B cell (primary cell): Measurements from ENCODE around the gene PRRG2. TPM values are rescaled to one million over a fixed set of nuclear protein-coding genes. Genes with fewer than 3 reads are reported as not detected.

Source experiments
- ATAC-seq: fragments of 200-7000 bp; cut with Tn5 transposase; one replicate; pipeline ENCODE4 v1.10.0; 2021; ENCODE audit warnings: low read depth, mild to moderate bottlenecking, moderate number of reproducible peaks, moderate library complexity
- CTCF ChIA-PET: fragments of 350-600 bp; sonication (Branson Sonifier 250); formaldehyde crosslinking; loops from one replicate; lab custom pipeline; 2021; ENCODE audit warnings: antibody characterized with exemption, inconsistent platforms; lab: Charles Lee
- POLR2A ChIA-PET: fragments of 350-600 bp; sonication (Branson Sonifier 250); formaldehyde crosslinking; loops from one replicate; lab custom pipeline; 2021; ENCODE audit warnings: antibody characterized with exemption; lab: Charles Lee
- DNase-seq: peaks from one replicate; pipeline ENCODE4 v3.0.0; 2013
- H2AFZ ChIP-seq: 2 replicates; pipeline ENCODE4 v1.6.1; 2012; ENCODE audit warnings: mild to moderate bottlenecking, low read depth, low read length; ENCODE audit not compliant: insufficient read depth, poor library complexity, severe bottlenecking
- H3K27ac ChIP-seq, 2 donors: 1 replicate in 1 of 2; 2 replicates in 1 of 2; pipeline ENCODE4 v1.5.1; 2012 to 2013; ENCODE audit warnings: low read length in 2 of 2, mild to moderate bottlenecking in 2 of 2, moderate library complexity in 1 of 2
- H3K27me3 ChIP-seq, 4 experiments: fragments of 200-600 bp in 1 of 4; sonication (generic) in 1 of 4; replicated peaks in 1 of 4; 1 replicate in 2 of 4; 2 replicates in 2 of 4; pipeline versions ENCODE4 v1.6.1 to v1.7.0; 2013 to 2016; ENCODE audit warnings: low read length in 3 of 4, mild to moderate bottlenecking in 2 of 4, mixed read lengths in 1 of 4, moderate library complexity in 1 of 4; ENCODE audit not compliant: insufficient read depth in 4 of 4, control insufficient read depth in 3 of 4; ENCODE audit errors: control extremely low read depth in 1 of 4
- H3K36me3 ChIP-seq, 2 experiments: replicated peaks in 1 of 2; 1 replicate in 1 of 2; 2 replicates in 1 of 2; pipeline versions ENCODE4 v1.6.1 to v1.7.1; 2013; ENCODE audit warnings: low read length in 1 of 2; ENCODE audit not compliant: insufficient read depth in 2 of 2, control insufficient read depth in 1 of 2; ENCODE audit errors: control extremely low read depth in 1 of 2, extremely low read depth in 1 of 2
- H3K4me1 ChIP-seq, 2 donors: fragments of 200-600 bp in 1 of 2; sonication (generic) in 1 of 2; 1 replicate in 1 of 2; 2 replicates in 1 of 2; pipeline versions ENCODE4 v1.5.1 to v1.6.1; 2013 to 2017; ENCODE audit warnings: low read length in 2 of 2; ENCODE audit not compliant: control insufficient read depth in 2 of 2, insufficient read depth in 2 of 2
- H3K4me2 ChIP-seq: replicated peaks from 2 replicates; pipeline ENCODE3; 2012; ENCODE audit warnings: mild to moderate bottlenecking, low read depth, low read length; ENCODE audit not compliant: poor library complexity, severe bottlenecking
- H3K4me3 ChIP-seq, 5 experiments: fragments of 200-600 bp in 1 of 5; sonication (generic) in 1 of 5; 1 replicate in 3 of 5; 2 replicates in 2 of 5; pipeline versions ENCODE4 v1.5.1 to v1.7.0; 2011 to 2016; ENCODE audit warnings: low read length in 4 of 5, mild to moderate bottlenecking in 4 of 5, low read depth in 2 of 5, control low read depth in 1 of 5, moderate library complexity in 1 of 5; ENCODE audit not compliant: insufficient read depth in 1 of 5; ENCODE audit errors: control extremely low read depth in 1 of 5, extremely low read depth in 1 of 5
- H3K79me2 ChIP-seq: fragments of 200-600 bp; sonication (generic); one replicate; pipeline ENCODE4 v1.6.0; 2016; ENCODE audit warnings: low read length; ENCODE audit not compliant: control insufficient read depth, insufficient read depth
- H3K9ac ChIP-seq: fragments of 200-600 bp; sonication (generic); 2 replicates; pipeline ENCODE4 v1.6.1; 2017; ENCODE audit warnings: mild to moderate bottlenecking, low read length, moderate library complexity
- H3K9me3 ChIP-seq, 3 donors: one replicate each; pipeline versions ENCODE4 v1.6.1 to v1.7.1; 2013; ENCODE audit warnings: low read length in 2 of 3; ENCODE audit not compliant: control insufficient read depth in 2 of 3, insufficient read depth in 1 of 3; ENCODE audit errors: control extremely low read depth in 1 of 3
- H4K20me1 ChIP-seq: 2 replicates; pipeline ENCODE4 v1.6.0; 2012; ENCODE audit warnings: mild to moderate bottlenecking, low read length; ENCODE audit not compliant: insufficient read depth, control insufficient read depth, poor library complexity, severe bottlenecking
- H3K27ac Mint-ChIP-seq: one replicate; pipeline ENCODE4 v1.8.0; 2021; ENCODE audit warnings: mixed read lengths
- H3K27me3 Mint-ChIP-seq: one replicate; pipeline ENCODE4 v1.8.0; 2021; ENCODE audit warnings: mixed read lengths
- H3K4me1 Mint-ChIP-seq: one replicate; pipeline ENCODE4 v1.8.0; 2021; ENCODE audit warnings: mixed read lengths
- H3K4me3 Mint-ChIP-seq: one replicate; pipeline ENCODE4 v1.8.0; 2021; ENCODE audit warnings: mixed read lengths
- H3K9me3 Mint-ChIP-seq: one replicate; pipeline ENCODE4 v1.8.0; 2022; ENCODE audit warnings: mixed read lengths; ENCODE audit not compliant: insufficient read depth
- CTCF ChIP-seq: fragments of 200-600 bp; IDR thresholded peaks from one replicate; pipeline ENCODE4 v1.8.0; 2022; ENCODE audit warnings: antibody characterized with exemption, mild to moderate bottlenecking
- EZH2 ChIP-seq: IDR thresholded peaks from 2 replicates; pipeline ENCODE4 v1.6.1; 2012; ENCODE audit warnings: borderline replicate concordance, low read depth, mild to moderate bottlenecking, moderate library complexity, low read length; ENCODE audit not compliant: insufficient read depth, poor library complexity, severe bottlenecking
- WGBS: methylation state at CpG from one replicate; pipeline ENCODE4 v1.1.5; 2013; ENCODE audit warnings: missing lambda C conversion rate; ENCODE audit not compliant: insufficient coverage; 5-methylcytosine and 5-hydroxymethylcytosine counted together
- intact Hi-C: fragments of 100-400 bp; cut with micrococcal nuclease; formaldehyde crosslinking; loops from one replicate; pipeline ENCODE4 v1.10.0; 2022
- polyA plus RNA-seq: library from polyadenylated mRNA; depleted of rRNA; stranded (reverse); fragments of >200 nt; gene quantifications from 2 replicates; pipeline ENCODE4 v1.2.3, GENCODE V29; 2012
- total RNA-seq, 2 donors: library from RNA; stranded (reverse); fragments of 120-200 nt in 1 of 2; gene quantifications; 1 replicate in 1 of 2; 2 replicates in 1 of 2; pipeline versions ENCODE4 v1.2.3 to v1.2.4, GENCODE V29; 2013 to 2022

The PRRG2 gene
- total and polyA plus RNA-seq, 2 donors (not counting 1 experiment from before 2014, with no cell fraction given) = 1.1 to 4.4 TPM

GRCh38 chr19:49609499-49610092 lies 28.5 kb downstream of the PRRG2 start:
- ATAC-seq = no peak
- WGBS = 96% methylated on average over 5 of the region's 12 CpGs
- Histone ChIP-seq H3K9ac (no peak overlapping the region), H4K20me1 (peaks cover 95% of the 10 kb centered on the region), H3K36me3 (peaks cover 6 to 68% of the 10 kb centered on the region in 2 experiments), H3K79me2 (peaks cover 97% of the 10 kb centered on the region), H3K4me1 (no peaks in the 10 kb centered on the region), H2AFZ (no peak overlapping the region), H3K4me2 (no peak overlapping the region), H3K9me3 (no peaks in the 10 kb centered on the region), H3K27me3 (no peaks in the 10 kb centered on the region), H3K4me3 (no peak overlapping the region), H3K27ac (no peak overlapping the region)
- intact Hi-C loops = no loop called here
- CTCF ChIA-PET = no interaction called here
- Mint-ChIP-seq H3K27ac (no peak overlapping the region), H3K4me3 (no peak overlapping the region), H3K9me3 (no peaks in the 10 kb centered on the region), H3K27me3 (no peaks in the 10 kb centered on the region), H3K4me1 (peaks cover 9% of the 10 kb centered on the region)
- POLR2A ChIA-PET = no interaction called here
- TF ChIP-seq CTCF = no peak
- TF ChIP-seq EZH2 = no peak
- no peak for DNase-seq

DNA sequence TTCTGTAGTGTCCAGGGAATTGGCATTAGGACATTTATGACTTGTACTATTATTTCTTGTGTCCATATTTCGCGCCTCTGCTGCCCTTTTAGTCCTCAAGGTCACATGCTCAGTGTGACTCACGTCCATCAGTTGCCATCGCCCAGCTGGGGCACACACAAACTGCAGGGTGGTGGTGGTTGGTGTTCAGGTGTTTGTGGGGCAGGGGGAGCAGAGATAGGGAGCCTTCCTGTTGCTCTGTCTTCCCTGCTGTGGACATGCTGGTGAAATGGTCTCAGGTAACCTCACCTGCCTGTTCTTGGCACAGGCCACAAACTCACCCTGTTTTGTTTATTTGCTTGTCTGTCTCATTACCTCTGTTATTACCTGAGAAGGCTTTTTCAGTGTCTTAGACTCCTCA lies 32.3 kb downstream of the PRRG2 start:
- TF ChIP-seq CTCF = no peak
- TF ChIP-seq EZH2 = no peak
- ATAC-seq (no peak), DNase-seq (no peak)
- no peak overlapping the region for H3K27ac ChIP-seq
- POLR2A ChIA-PET = no interaction called here
- H3K9me3 ChIP-seq = peaks cover 0 to 11% (median 0%) of the 10 kb centered on the region in 3 donors
- H3K9ac ChIP-seq = no peak overlapping the region
- Mint-ChIP-seq H3K27ac (no peak overlapping the region), H3K4me3 (no peak overlapping the region), H3K9me3 (no peaks in the 10 kb centered on the region), H3K27me3 (no peaks in the 10 kb centered on the region), H3K4me1 (peaks cover 9% of the 10 kb centered on the region)
- CTCF ChIA-PET = no interaction called here
- H3K4me1 ChIP-seq = no peaks in the 10 kb centered on the region
- H3K4me3 ChIP-seq = no peak overlapping the region
- WGBS = 95% methylated on average over 4 of the region's 4 CpGs
- intact Hi-C loops = no loop called here
- H3K27me3 ChIP-seq = no peaks in the 10 kb centered on the region
- H4K20me1 ChIP-seq = peaks cover 85% of the 10 kb centered on the region
- H3K36me3 ChIP-seq = peaks cover 7 to 78% of the 10 kb centered on the region in 2 experiments
- no peak overlapping the region for H3K4me2 ChIP-seq
- no peak overlapping the region for H2AFZ ChIP-seq
- peaks cover 74% of the 10 kb centered on the region for H3K79me2 ChIP-seq
